ENCODE results near the gene CDC20B.

The CDC20B gene

GRCh38 chr5:55205001-55205400 is 32.0 kb upstream of the CDC20B start:
- no peak for TF ChIP-seq CTCF (IDR thresholded peaks at IDR 0.05)

GRCh38 chr5:55191165-55191564 is 18.2 kb upstream of the CDC20B start:
- no peak for TF ChIP-seq CTCF (IDR thresholded peaks at IDR 0.05)

GRCh38 chr5:55188656-55189540 is 15.9 kb upstream of the CDC20B start:
- no peak for TF ChIP-seq CTCF (IDR thresholded peaks at IDR 0.05)

- TF ChIP-seq CTCF (IDR thresholded peaks at IDR 0.05), result peak; percentile 62
Observed at GRCh38 chr5:55187370-55187769, 14.4 kb upstream of the CDC20B start.

- TF ChIP-seq CTCF (IDR thresholded peaks at IDR 0.05), result no peak
Observed at GRCh38 chr5:55180016-55180415, 7.0 kb upstream of the CDC20B start.

GRCh38 chr5:55177078-55177477 is 4.1 kb upstream of the CDC20B start:
- no peak for TF ChIP-seq CTCF (IDR thresholded peaks at IDR 0.05)

GRCh38 chr5:55176176-55176818 is 3.3 kb upstream of the CDC20B start:
- no peak for TF ChIP-seq CTCF (IDR thresholded peaks at IDR 0.05)
